Stimulated activated naive CD4-positive, alpha-beta T cell (primary cell): ENCODE measurements around the gene COL16A1.

Experiments
- DNase-seq, 6 experiments: peaks; one replicate each; lab custom pipeline; 2025; lab: John Stamatoyannopoulos, UW

Gene COL16A1

GRCh38 chr1:31706384-31707058 lies 2.7 kb upstream of the COL16A1 start:
- no peak for DNase-seq

- DNase-seq = peak in 1 of 6 experiments; percentile 7
Measured at GRCh38 chr1:31705080-31705866, 1.5 kb upstream of the COL16A1 start.

- DNase-seq = no peak
Measured at GRCh38 chr1:31704271-31705079, 658 bp upstream of the COL16A1 start.

- DNase-seq = no peak
Measured at GRCh38 chr1:31702836-31703404, 897 bp downstream of the COL16A1 start.

GRCh38 chr1:31701091-31701736 lies 2.6 kb downstream of the COL16A1 start:
- no peak for DNase-seq

GRCh38 chr1:31700468-31701090 lies 3.2 kb downstream of the COL16A1 start:
- no peak for DNase-seq

GRCh38 chr1:31699341-31699891 lies 4.4 kb downstream of the COL16A1 start:
- peak in 1 of 6 experiments; percentile 10 for DNase-seq

- DNase-seq = no peak
Measured at GRCh38 chr1:31697369-31697984, 6.3 kb downstream of the COL16A1 start.

GRCh38 chr1:31696242-31696641 lies 7.6 kb downstream of the COL16A1 start:
- no peak for DNase-seq

GRCh38 chr1:31695327-31695726 lies 8.5 kb downstream of the COL16A1 start:
- no peak for DNase-seq

GRCh38 chr1:31694964-31695313 lies 8.9 kb downstream of the COL16A1 start:
- no peak for DNase-seq

- DNase-seq = no peak
Measured at GRCh38 chr1:31694069-31694963, 9.5 kb downstream of the COL16A1 start.

- DNase-seq = no peak
Measured at GRCh38 chr1:31693231-31693630, 10.6 kb downstream of the COL16A1 start.

GRCh38 chr1:31691951-31692350 lies 11.9 kb downstream of the COL16A1 start:
- no peak for DNase-seq

GRCh38 chr1:31691446-31691845 lies 12.4 kb downstream of the COL16A1 start:
- no peak for DNase-seq

- DNase-seq = no peak
Measured at GRCh38 chr1:31690921-31691320, 12.9 kb downstream of the COL16A1 start.

GRCh38 chr1:31689854-31690253 lies 14.0 kb downstream of the COL16A1 start:
- no peak for DNase-seq

GRCh38 chr1:31689379-31689778 lies 14.4 kb downstream of the COL16A1 start:
- no peak for DNase-seq

GRCh38 chr1:31688233-31688918 lies 15.4 kb downstream of the COL16A1 start:
- no peak for DNase-seq
